HL-60 (cell line): ENCODE data around the gene GPC5.

Source experiments
- DNase-seq, 2 experiments: peaks; one replicate each; pipeline ENCODE4 v3.0.0-alpha.2; 2010 to 2020; ENCODE audit warnings: low read depth in 1 of 2, low spot score in 1 of 2
- H3K27ac ChIP-seq: fragments of 250-450 bp; sonication (Bioruptor Pico); replicated peaks from 2 replicates; pipeline ENCODE4 v1.5.1; 2020; ENCODE audit warnings: mild to moderate bottlenecking, moderate library complexity
- H3K27me3 ChIP-seq: fragments of 250-450 bp; sonication (Bioruptor Pico); 2 replicates; pipeline ENCODE4 v1.5.1; 2021; ENCODE audit warnings: mild to moderate bottlenecking, moderate library complexity; ENCODE audit not compliant: insufficient read depth, poor library complexity, severe bottlenecking
- H3K4me3 ChIP-seq: replicated peaks from 2 replicates; pipeline ENCODE4 v1.5.1; 2011; ENCODE audit warnings: mild to moderate bottlenecking, control low read depth, low read length; ENCODE audit not compliant: insufficient read depth
- CTCF ChIP-seq: IDR thresholded peaks from one replicate; pipeline ENCODE4 v1.5.1; 2011; ENCODE audit warnings: low read length, control low read depth, inconsistent platforms; ENCODE audit not compliant: insufficient read depth
- GABPA ChIP-seq: IDR thresholded peaks from 2 replicates; pipeline ENCODE4 v1.6.1; 2012; ENCODE audit warnings: low read depth
- POLR2AphosphoS5 ChIP-seq: IDR thresholded peaks from 2 replicates; pipeline ENCODE4 v1.6.1; 2012; ENCODE audit warnings: low read depth
- REST ChIP-seq: IDR thresholded peaks from 2 replicates; pipeline ENCODE4 v1.6.1; 2012; ENCODE audit warnings: low read depth; ENCODE audit not compliant: insufficient replicate concordance
- SPI1 ChIP-seq: IDR thresholded peaks from 2 replicates; pipeline ENCODE4 v1.6.1; 2012; ENCODE audit warnings: low read depth, mild to moderate bottlenecking, borderline replicate concordance

Gene GPC5

GRCh38 chr13:91546900-91547299 lies 148.5 kb downstream of the GPC5 start:
- no peak overlapping the region for H3K27ac ChIP-seq
- DNase-seq, result peak in 1 of 2 experiments; percentile 75
- no peaks in the 10 kb centered on the region for H3K27me3 ChIP-seq
- TF ChIP-seq REST (no peak), CTCF (no peak), SPI1 (no peak), GABPA (no peak), POLR2AphosphoS5 (no peak)
- no peak overlapping the region for H3K4me3 ChIP-seq

GRCh38 chr13:91553584-91553983 lies 155.2 kb downstream of the GPC5 start:
- TF ChIP-seq CTCF, result no peak
- no peak for TF ChIP-seq POLR2AphosphoS5
- no peak for TF ChIP-seq SPI1
- TF ChIP-seq GABPA, result no peak
- TF ChIP-seq REST, result no peak
- Histone ChIP-seq H3K27ac (no peak overlapping the region), H3K4me3 (no peak overlapping the region), H3K27me3 (no peaks in the 10 kb centered on the region)
- DNase-seq, result no peak

GRCh38 chr13:91554101-91554500 lies 155.7 kb downstream of the GPC5 start:
- TF ChIP-seq POLR2AphosphoS5, result no peak
- TF ChIP-seq SPI1, result no peak
- no peak for TF ChIP-seq GABPA
- no peak for TF ChIP-seq CTCF
- no peak for TF ChIP-seq REST
- Histone ChIP-seq H3K27me3 (no peaks in the 10 kb centered on the region), H3K4me3 (no peak overlapping the region), H3K27ac (no peak overlapping the region)
- no peak for DNase-seq
